ENCODE measurements around the gene SLC25A21. TPM values are rescaled to one million over a fixed set of nuclear protein-coding genes. Genes with fewer than 3 reads are reported as not detected.
"Not testable (repeated sequence)": the region's sequence is repeated elsewhere in the genome, so short reads cannot be mapped to it uniquely, and the experiment has no call there.

Gene SLC25A21
- total RNA-seq, 4 donors from 2014 or later: 2.0 TPM; not detected in 3

DNA sequence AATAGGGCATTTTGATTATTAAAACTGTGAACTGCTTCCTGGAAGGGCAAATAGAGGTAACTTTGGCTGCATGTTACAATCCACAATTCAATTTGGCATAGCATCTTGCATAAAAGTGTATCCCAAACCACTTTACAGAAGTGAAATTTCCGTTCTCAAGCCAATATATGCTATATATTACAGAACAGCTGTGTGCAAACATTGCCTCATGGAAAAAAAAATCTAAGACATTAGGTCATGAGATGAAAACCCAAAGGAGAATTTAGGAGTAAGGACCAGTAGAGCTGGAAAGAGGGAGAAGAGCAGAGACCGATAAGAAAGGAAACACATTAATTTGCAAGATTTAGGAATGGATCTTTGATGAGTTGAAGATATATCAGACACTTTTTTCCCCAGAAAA, 271.6 kb downstream of the SLC25A21 start:
- H3K9me3 ChIP-seq: no peaks in the 10 kb centered on the region
- 48% methylated on average over 2 of the region's 2 CpGs for WGBS
- no peak overlapping the region for H3K27ac ChIP-seq
- no peaks in the 10 kb centered on the region for H3K36me3 ChIP-seq
- no peaks in the 10 kb centered on the region for H3K27me3 ChIP-seq
- no peak for TF ChIP-seq POLR2AphosphoS5 (IDR thresholded peaks at IDR 0.05)
- TF ChIP-seq, protein P1, sequence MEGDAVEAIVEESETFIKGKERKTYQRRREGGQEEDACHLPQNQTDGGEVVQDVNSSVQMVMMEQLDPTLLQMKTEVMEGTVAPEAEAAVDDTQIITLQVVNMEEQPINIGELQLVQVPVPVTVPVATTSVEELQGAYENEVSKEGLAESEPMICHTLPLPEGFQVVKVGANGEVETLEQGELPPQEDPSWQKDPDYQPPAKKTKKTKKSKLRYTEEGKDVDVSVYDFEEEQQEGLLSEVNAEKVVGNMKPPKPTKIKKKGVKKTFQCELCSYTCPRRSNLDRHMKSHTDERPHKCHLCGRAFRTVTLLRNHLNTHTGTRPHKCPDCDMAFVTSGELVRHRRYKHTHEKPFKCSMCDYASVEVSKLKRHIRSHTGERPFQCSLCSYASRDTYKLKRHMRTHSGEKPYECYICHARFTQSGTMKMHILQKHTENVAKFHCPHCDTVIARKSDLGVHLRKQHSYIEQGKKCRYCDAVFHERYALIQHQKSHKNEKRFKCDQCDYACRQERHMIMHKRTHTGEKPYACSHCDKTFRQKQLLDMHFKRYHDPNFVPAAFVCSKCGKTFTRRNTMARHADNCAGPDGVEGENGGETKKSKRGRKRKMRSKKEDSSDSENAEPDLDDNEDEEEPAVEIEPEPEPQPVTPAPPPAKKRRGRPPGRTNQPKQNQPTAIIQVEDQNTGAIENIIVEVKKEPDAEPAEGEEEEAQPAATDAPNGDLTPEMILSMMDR (IDR thresholded peaks at IDR 0.05): no peak
- TF ChIP-seq EP300 (IDR thresholded peaks at IDR 0.05): no peak
- no peak for TF ChIP-seq POLR2A (IDR thresholded peaks at IDR 0.05)
- DNase-seq (ENCODE audit: low spot score in 2 of 2): no peak
- H3K4me3 ChIP-seq: no peak overlapping the region
- H3K4me1 ChIP-seq: no peaks in the 10 kb centered on the region

DNA sequence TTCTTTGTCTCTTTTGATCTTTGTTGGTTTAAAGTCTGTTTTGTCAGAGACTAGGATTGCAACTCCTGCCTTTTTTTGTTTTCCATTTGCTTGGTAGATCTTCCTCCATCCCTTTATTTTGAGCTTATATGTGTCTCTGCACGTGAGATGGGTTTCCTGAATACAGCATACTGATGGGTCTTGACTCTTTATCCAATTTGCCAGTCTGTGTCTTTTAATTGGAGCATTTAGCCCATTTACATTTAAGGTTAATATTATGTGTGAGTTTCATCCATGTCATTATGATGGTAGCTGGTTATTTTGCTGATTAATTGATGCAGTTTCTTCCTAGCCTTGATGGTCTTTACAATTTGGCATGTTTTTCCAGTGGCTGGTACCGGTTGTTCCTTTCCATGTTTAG, 276.1 kb downstream of the SLC25A21 start:
- 71% methylated on average over 2 of the region's 2 CpGs for WGBS
- H3K9me3 ChIP-seq; H3K27me3 ChIP-seq; H3K27ac ChIP-seq; DNase-seq (ENCODE audit: low spot score in 2 of 2); H3K36me3 ChIP-seq; H3K4me1 ChIP-seq; H3K4me3 ChIP-seq: not testable (repeated sequence)

DNA sequence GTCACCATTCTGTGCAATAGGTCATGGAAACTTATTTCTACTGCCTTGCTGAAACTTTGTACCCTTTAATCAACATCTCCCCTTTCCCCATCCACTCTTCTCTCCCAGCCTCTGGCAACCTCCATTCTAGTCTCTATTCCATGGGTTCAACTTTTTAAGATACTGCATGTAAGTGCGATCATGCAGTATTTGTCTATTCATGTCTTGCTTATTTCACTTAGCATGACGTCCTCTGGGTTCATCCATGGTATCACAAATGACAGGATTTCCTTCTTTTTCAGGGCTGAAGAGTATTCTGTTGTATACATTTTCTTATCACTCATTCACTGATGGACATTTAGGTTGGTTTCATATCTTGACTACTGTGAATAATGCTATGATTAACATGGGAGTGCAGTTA, 288.4 kb downstream of the SLC25A21 start:
- Histone ChIP-seq H3K36me3 (no peaks in the 10 kb centered on the region), H3K4me3 (no peak overlapping the region), H3K27ac (no peak overlapping the region), H3K27me3 (no peaks in the 10 kb centered on the region), H3K4me1 (no peaks in the 10 kb centered on the region), H3K9me3 (no peaks in the 10 kb centered on the region)
- TF ChIP-seq POLR2AphosphoS5 (IDR thresholded peaks at IDR 0.05) (no peak), POLR2A (IDR thresholded peaks at IDR 0.05) (no peak), EP300 (IDR thresholded peaks at IDR 0.05) (no peak)
- TF ChIP-seq, protein P1 (IDR thresholded peaks at IDR 0.05): no peak
- whole genome bisulfite sequencing: 93% methylated on average over 2 of the region's 2 CpGs
- no peak for DNase-seq (ENCODE audit: low spot score in 2 of 2)

DNA sequence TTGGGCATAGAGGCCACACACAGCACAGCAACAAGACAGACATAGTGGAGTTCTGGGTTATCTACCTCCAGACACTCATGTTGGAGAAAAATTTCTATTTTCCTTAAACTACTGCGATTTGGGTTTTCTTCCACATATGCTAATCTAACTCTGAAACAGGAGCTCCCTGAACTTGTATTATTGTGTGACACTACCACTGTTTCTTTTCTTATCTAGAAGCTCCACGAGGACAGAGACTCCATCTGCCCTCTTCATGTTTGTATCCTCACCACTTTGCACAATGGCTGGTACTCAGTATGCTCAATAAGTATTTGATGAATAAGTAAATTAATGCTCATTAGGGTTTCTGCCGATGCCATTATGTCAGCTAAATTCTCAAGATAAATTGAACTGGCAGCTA, 292.1 kb downstream of the SLC25A21 start:
- H3K4me1 ChIP-seq: no peaks in the 10 kb centered on the region
- H3K27me3 ChIP-seq: no peaks in the 10 kb centered on the region
- TF ChIP-seq POLR2AphosphoS5 (IDR thresholded peaks at IDR 0.05) (no peak), POLR2A (IDR thresholded peaks at IDR 0.05) (no peak), EP300 (IDR thresholded peaks at IDR 0.05) (no peak)
- TF ChIP-seq, protein P1 (IDR thresholded peaks at IDR 0.05): no peak
- H3K4me3 ChIP-seq: no peak overlapping the region
- no peaks in the 10 kb centered on the region for H3K36me3 ChIP-seq
- no peaks in the 10 kb centered on the region for H3K9me3 ChIP-seq
- no peak overlapping the region for H3K27ac ChIP-seq
- no peak for DNase-seq (ENCODE audit: low spot score in 2 of 2)
- 63% methylated on average over 3 of the region's 3 CpGs for WGBS

DNA sequence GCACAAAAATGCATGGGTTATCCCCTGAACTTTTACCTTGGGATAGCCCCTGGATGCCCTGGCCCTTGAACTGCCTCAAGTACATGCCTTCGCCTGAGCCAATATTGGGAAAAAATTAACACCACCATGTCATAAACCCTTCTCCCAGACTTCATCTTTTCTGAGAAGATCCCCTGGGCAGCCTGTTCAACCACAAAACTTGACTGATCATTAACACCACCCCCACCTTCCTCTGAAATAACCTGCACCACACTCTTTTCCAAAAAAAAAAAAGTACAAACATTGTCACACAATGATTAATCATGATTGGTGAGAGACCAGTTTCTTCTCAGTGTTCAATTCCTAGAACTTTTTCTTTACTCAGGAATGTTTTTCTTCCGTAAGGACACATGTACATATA, 292.8 kb downstream of the SLC25A21 start:
- Histone ChIP-seq H3K27ac (no peak overlapping the region), H3K4me3 (no peak overlapping the region), H3K4me1 (no peaks in the 10 kb centered on the region), H3K36me3 (no peaks in the 10 kb centered on the region), H3K27me3 (no peaks in the 10 kb centered on the region), H3K9me3 (no peaks in the 10 kb centered on the region)
- TF ChIP-seq POLR2AphosphoS5 (IDR thresholded peaks at IDR 0.05) (no peak), EP300 (IDR thresholded peaks at IDR 0.05) (no peak), POLR2A (IDR thresholded peaks at IDR 0.05) (no peak)
- TF ChIP-seq, protein P1 (IDR thresholded peaks at IDR 0.05): no peak
- DNase-seq (ENCODE audit: low spot score in 2 of 2): no peak
- WGBS: 41% methylated on average over 2 of the region's 2 CpGs

DNA sequence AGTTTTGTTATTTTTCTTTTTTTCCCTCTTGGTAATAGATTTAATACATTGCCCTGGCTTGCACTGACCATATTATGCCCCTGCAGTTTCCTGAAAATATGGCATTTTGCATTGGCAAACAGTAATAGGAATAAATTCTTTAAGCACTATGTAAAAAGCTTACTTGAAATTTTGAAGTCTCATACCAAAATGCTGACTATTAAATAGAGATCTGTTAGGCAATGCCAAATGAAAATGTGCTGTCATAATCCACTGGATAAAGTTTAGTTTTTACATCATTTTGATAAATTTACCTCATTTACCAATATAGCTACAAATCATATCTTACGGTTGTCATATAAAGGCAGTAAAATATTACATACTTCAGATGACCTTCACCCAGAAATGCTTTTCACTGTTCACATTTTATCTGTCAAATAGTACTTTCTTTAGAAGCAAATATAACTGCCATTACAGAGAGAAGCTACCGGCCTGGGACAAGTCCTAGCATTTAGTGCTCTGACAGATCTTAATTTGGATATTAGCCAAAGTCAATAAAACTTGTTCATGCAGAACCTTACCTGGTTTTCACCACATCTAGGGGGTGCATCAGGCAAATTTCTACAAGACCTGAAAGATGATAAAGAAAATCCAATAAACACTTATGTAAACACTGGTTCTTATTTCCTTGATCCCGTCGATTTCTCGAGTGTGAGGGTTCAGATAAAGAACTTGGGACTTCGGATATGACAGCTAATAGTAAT, 297.8 kb downstream of the SLC25A21 start:
- no peaks in the 10 kb centered on the region for H3K4me1 ChIP-seq
- H3K36me3 ChIP-seq: no peaks in the 10 kb centered on the region
- H3K27me3 ChIP-seq: no peaks in the 10 kb centered on the region
- TF ChIP-seq, protein P1 (IDR thresholded peaks at IDR 0.05): no peak
- TF ChIP-seq POLR2AphosphoS5 (IDR thresholded peaks at IDR 0.05) (no peak), EP300 (IDR thresholded peaks at IDR 0.05) (no peak), POLR2A (IDR thresholded peaks at IDR 0.05) (no peak)
- H3K27ac ChIP-seq: no peak overlapping the region
- no peak overlapping the region for H3K4me3 ChIP-seq
- no peak for DNase-seq (ENCODE audit: low spot score in 2 of 2)
- WGBS: 42% methylated on average over 6 of the region's 6 CpGs
- no peaks in the 10 kb centered on the region for H3K9me3 ChIP-seq

Data from suprapubic skin (tissue), 4 donors.